K562 (cell line): ENCODE results near the gene IL31. TPM values are rescaled to one million over a fixed set of nuclear protein-coding genes. Genes with fewer than 3 reads are reported as not detected.

Experiments used
- BHLHE40 ChIP-seq: IDR thresholded peaks from 2 replicates; pipeline ENCODE4 v1.6.1; 2011; ENCODE audit warnings: low read length, improper control_type of control experiment
- CHD4 ChIP-seq: fragments of 200-600 bp; sonication (generic); IDR thresholded peaks from 3 replicates; pipeline ENCODE4 v1.6.1; 2012; ENCODE audit warnings: low read depth, mild to moderate bottlenecking, mixed read lengths, low read length, inconsistent platforms; ENCODE audit not compliant: insufficient read depth, insufficient replicate concordance, poor library complexity, severe bottlenecking
- CXXC5 ChIP-seq: fragments of 250-450 bp; sonication (Bioruptor Pico); IDR thresholded peaks from 2 replicates; pipeline ENCODE4 v1.8.0; 2022; ENCODE audit warnings: inconsistent platforms, mild to moderate bottlenecking, moderate library complexity
- EGR1 ChIP-seq: fragments of 450-650 bp; conservative IDR thresholded peaks from 2 replicates; pipeline ENCODE4 v1.6.1; 2017; ENCODE audit warnings: mild to moderate bottlenecking
- FOSL1 ChIP-seq: fragments of 200-800 bp; sonication (Bioruptor generic); conservative IDR thresholded peaks from 2 replicates; pipeline ENCODE4 v1.6.1; 2016; ENCODE audit warnings: missing genetic modification characterization, missing compliant biosample characterization
- KLF1 ChIP-seq: fragments of 450-650 bp; IDR thresholded peaks from 2 replicates; pipeline ENCODE4 v1.6.1; 2016; ENCODE audit warnings: missing genetic modification characterization, missing compliant biosample characterization
- NCOA1 ChIP-seq: fragments of 450-650 bp; IDR thresholded peaks from 2 replicates; pipeline ENCODE4 v1.6.1; 2016; ENCODE audit warnings: low read depth
- NFIX ChIP-seq: fragments of 250-450 bp; sonication (Bioruptor Pico); IDR thresholded peaks from 2 replicates; pipeline ENCODE4 v1.4.0; 2020; ENCODE audit warnings: low read depth, mild to moderate bottlenecking, moderate library complexity
- POLR3G ChIP-seq: IDR thresholded peaks from 2 replicates; pipeline ENCODE4 v1.6.1; 2011; ENCODE audit not compliant: insufficient read length, insufficient replicate concordance; ENCODE audit errors: extremely low read depth
- RAD21 ChIP-seq, 2 experiments: fragments of 250-450 bp in 1 of 2; fragments of 450-650 bp in 1 of 2; sonication (Bioruptor Pico) in 1 of 2; formaldehyde crosslinking in 1 of 2; IDR thresholded peaks in 1 of 2; conservative IDR thresholded peaks in 1 of 2; 2 replicates each; pipeline versions ENCODE4 v1.4.0 to v1.8.0; 2020 to 2022; ENCODE audit warnings: mild to moderate bottlenecking in 2 of 2, moderate library complexity in 1 of 2
- THRA ChIP-seq: fragments of 450-650 bp; IDR thresholded peaks from 2 replicates; pipeline ENCODE4 v1.6.1; 2017; ENCODE audit warnings: mild to moderate bottlenecking, moderate library complexity
- ZC3H4 ChIP-seq: sonication (generic); formaldehyde crosslinking; IDR thresholded peaks from 2 replicates; pipeline ENCODE4 v1.9.0; 2021; ENCODE audit warnings: missing genetic modification reagents, borderline replicate concordance
- ZNF165 ChIP-seq: fragments of 250-450 bp; sonication (Bioruptor Pico); IDR thresholded peaks from 2 replicates; pipeline ENCODE4 v1.4.0; 2020; ENCODE audit warnings: borderline replicate concordance
- polyA plus RNA-seq, 8 experiments: library from polyadenylated mRNA; depleted of rRNA in 4 of 8; stranded (reverse) in 5 of 8; unstranded in 3 of 8; fragments of >200 nt; fragmentation: Nextera tagmentation in 2 of 8; fragmentation: Illumina TruSeq in 1 of 8; extraction: Ambion mirVana in 2 of 8; extraction: Trizol in 1 of 8; gene quantifications; 2 replicates each; pipeline versions ENCODE4 v1.2.1 to v1.2.3, GENCODE V29; 2011 to 2014; ENCODE audit warnings: inconsistent platforms in 1 of 8, missing spikeins in 1 of 8
- total RNA-seq, 7 experiments: library from RNA; depleted of rRNA in 6 of 7; stranded (reverse); fragments of >200 nt in 6 of 7; fragmentation: Illumina TruSeq in 2 of 7; extraction: Trizol in 2 of 7; gene quantifications; 2 replicates each; pipeline versions ENCODE4 v1.2.1 to v1.2.3, GENCODE V29; 2011 to 2021; ENCODE audit warnings: low replicate concordance in 1 of 7
- TF ChIP-seq, protein P1 (sequence below), 2 experiments: IDR thresholded peaks in 1 of 2; conservative IDR thresholded peaks in 1 of 2; 2 replicates each; pipeline ENCODE4 v1.6.1; 2016; ENCODE audit warnings: low read depth in 2 of 2, mild to moderate bottlenecking in 1 of 2, missing compliant biosample characterization in 1 of 2, missing genetic modification characterization in 1 of 2, moderate library complexity in 1 of 2
- TF ChIP-seq, protein P2 (sequence below): fragments of 450-650 bp; formaldehyde crosslinking; IDR thresholded peaks from 2 replicates; pipeline ENCODE4 v1.4.0; 2022; ENCODE audit warnings: missing genetic modification characterization

IL31 gene
- total and polyA plus RNA-seq, 9 of the 15 experiments (the other 6 are each of a cell fraction or from before 2014, with no cell fraction given) = not detected

- TF ChIP-seq, protein P1, sequence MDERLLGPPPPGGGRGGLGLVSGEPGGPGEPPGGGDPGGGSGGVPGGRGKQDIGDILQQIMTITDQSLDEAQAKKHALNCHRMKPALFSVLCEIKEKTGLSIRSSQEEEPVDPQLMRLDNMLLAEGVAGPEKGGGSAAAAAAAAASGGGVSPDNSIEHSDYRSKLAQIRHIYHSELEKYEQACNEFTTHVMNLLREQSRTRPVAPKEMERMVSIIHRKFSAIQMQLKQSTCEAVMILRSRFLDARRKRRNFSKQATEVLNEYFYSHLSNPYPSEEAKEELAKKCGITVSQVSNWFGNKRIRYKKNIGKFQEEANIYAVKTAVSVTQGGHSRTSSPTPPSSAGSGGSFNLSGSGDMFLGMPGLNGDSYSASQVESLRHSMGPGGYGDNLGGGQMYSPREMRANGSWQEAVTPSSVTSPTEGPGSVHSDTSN (CRISPR knock-in tag; IDR thresholded peaks at IDR 0.05; ENCODE audit: low read depth) = no peak
- TF ChIP-seq, protein P1 (tag; conservative IDR thresholded peaks at IDR 0.05; ENCODE audit: low read depth) = no peak
- TF ChIP-seq NFIX (no peak), BHLHE40 (0 out of 2 replicates have a peak, but pooled peaks have one; percentile 16), THRA (no peak), CXXC5 (CRISPR knock-in tag) (peak; percentile 40; the same call in 1 of the 2 replicates), KLF1 (tag) (no peak), ZC3H4 (CRISPR knock-in tag) (no peak), CHD4 (no peak), NCOA1 (no peak), ZNF165 (no peak), POLR3G (no peak), RAD21 (CRISPR knock-in tag; conservative IDR thresholded peaks at IDR 0.05 in 1 of 2, IDR thresholded peaks at IDR 0.05 in 1 of 2) (peak; percentile 16 to 67; a peak in 3 of 4 replicates), EGR1 (no peak), FOSL1 (tag) (no peak)
- TF ChIP-seq, protein P2, sequence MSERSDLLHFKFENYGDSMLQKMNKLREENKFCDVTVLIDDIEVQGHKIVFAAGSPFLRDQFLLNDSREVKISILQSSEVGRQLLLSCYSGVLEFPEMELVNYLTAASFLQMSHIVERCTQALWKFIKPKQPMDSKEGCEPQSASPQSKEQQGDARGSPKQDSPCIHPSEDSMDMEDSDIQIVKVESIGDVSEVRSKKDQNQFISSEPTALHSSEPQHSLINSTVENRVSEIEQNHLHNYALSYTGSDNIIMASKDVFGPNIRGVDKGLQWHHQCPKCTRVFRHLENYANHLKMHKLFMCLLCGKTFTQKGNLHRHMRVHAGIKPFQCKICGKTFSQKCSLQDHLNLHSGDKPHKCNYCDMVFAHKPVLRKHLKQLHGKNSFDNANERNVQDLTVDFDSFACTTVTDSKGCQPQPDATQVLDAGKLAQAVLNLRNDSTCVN (CRISPR knock-in tag) = no peak
Observed at GRCh38 chr12:122159882-122160281, 14.1 kb downstream of the IL31 start (continued).
